Measurements from ENCODE around the gene TDRD1.
"Not testable (repeated sequence)": the region's sequence is repeated elsewhere in the genome, so short reads cannot be mapped to it uniquely, and the experiment has no call there.

Gene TDRD1

DNA sequence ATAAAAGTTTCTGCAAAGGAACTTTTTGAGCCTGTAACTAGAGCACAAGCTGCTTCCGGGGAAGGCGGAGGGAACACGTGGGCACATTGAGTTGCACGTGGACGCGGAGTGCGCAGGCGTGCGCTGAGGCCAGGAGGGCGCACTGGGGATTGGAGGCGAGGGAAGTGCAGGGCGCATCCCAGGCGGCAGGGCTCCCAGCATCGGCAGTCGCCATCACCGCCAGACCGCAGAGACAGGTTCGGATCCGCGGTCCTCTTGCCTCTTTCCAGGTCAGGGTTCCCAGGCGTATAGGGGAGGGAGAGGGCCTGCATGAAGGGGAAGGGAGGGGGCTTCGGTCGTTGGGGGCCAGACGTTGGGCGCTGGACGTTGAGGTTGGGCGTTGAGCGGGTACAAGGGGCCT lies at the start of gene TDRD1:
TSS of gene TDRD1 (plus strand) at position 206 of the 400 bp plus-strand sequence. CDS start 8,479 bp downstream, outside the sequence.
- no peak for DNase-seq (ENCODE audit: low spot score)

DNA sequence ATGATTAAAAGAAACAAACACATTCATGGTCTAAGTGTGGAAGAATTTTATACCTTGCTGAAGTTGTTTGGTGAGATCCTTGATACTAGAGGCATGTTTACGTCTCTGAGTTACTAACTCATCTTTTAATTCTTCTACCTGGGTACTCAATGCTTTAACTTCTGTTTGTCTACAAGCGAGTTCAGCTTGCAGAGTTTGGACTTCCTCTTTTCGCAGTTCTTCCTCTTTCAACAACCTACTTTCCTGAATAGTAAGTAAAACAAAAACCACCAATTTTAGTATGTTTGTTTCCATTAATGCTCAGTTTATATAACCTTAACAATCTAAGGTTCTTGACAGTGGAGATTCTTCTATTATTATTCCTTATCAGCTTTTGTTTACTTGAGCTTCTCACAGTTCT lies 48.1 kb upstream of the TDRD1 start:
- no peak for DNase-seq (ENCODE audit: low spot score)

DNA sequence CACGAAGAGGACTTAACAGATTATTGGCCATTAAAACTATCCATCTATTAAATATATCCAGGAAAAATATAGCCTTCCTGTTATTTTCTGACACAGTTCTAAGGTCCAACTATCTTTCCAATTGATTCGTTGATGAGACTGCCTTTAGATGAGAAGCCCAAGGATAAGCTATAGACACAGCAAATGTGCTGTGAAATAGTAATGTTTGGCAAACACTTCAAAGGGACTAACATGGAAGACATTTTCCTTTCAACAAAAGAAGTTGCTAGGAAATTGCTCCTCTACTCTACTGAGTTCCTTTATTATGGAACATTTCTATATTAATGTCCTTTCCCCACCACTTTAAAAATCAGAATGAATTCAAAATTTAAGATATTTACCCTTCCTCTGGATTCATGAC lies 43.7 kb upstream of the TDRD1 start:
- no peak for DNase-seq (ENCODE audit: low spot score)

- DNase-seq (ENCODE audit: low spot score) = no peak
Observed at GRCh38 chr10:114138581-114138980, 40.6 kb upstream of the TDRD1 start.

DNA sequence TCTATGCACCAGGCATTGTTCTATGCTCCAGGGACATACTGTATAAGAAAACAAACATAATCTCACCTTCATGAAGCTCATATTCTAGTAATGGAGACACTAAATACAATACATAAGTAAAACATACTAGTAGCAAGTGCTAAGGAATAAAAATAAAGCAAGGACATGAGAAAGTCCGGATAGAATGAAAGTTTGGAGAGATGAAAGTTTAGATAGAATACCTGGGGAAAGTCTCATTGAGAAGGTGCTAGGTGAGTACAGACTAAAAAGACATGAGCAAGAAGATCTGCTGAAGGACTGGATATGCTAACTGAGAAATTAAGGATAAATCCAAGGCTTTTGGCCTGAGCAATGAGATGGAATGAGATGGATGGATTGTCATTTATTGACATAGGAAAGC lies 39.1 kb upstream of the TDRD1 start:
- DNase-seq (ENCODE audit: low spot score) = no peak

DNA sequence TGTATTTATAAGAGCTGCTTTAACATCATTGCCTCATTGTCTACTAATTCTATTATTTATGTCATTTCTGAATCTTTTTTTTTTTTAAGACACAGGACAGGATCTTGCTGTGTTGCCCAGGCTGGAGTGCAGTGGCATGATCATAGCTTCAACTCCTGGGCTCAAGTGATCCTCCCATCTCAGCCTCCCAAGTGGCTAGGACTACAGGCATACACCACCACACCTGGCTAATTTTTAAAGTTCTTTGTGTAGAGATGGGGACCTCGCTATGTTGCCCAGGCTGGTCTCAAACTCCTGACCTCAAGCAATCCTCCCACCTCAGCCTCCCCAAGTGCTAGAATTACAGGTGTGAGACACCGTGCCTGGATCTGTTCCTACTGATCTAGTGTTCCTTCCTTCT lies 38.3 kb upstream of the TDRD1 start:
- DNase-seq (ENCODE audit: low spot score) = not testable (repeated sequence)

GRCh38 chr10:114142018-114142417 lies 37.1 kb upstream of the TDRD1 start:
- no peak for DNase-seq (ENCODE audit: low spot score)

DNA sequence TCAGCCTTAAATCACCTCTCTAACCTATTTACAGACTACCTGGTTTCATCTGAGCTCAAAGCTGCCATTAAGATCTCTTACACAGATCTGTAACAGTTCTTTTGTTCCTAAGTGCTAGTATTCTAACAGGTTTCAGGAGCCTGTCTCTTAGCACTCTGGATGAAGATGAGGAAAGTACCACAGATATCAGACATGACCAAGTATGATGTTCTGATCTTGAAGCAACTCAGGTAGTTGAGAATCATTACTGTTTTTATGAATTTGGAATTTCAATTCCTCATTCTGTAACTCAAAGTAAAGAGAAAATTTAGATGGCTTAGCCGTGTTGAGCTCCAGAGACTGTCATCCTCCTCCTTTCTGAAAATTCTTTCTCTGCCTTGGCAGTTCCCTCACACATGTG lies 36.0 kb upstream of the TDRD1 start:
- DNase-seq (ENCODE audit: low spot score) = no peak

GRCh38 chr10:114149476-114149875 lies 29.7 kb upstream of the TDRD1 start:
- not testable (repeated sequence) for DNase-seq (ENCODE audit: low spot score)

DNA sequence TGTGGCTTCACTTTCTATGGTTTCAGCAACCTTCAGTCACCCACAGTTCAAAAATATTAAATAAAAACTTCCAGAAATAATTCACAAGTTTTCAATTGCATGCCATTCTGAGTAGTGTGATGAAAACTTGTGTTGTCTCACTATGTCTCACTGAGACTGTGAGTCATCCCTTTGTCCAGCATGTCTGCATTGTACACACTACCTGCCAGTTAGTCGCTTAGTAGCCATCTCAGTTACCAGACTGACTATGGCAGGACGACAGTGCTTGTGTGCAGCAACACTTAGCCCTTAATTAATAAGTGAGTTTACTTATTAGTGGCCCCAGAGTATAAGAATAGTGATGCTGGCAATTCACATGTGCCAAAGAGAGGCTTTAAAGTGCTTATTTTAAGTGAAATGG lies 27.7 kb upstream of the TDRD1 start:
- no peak for DNase-seq (ENCODE audit: low spot score)

DNA sequence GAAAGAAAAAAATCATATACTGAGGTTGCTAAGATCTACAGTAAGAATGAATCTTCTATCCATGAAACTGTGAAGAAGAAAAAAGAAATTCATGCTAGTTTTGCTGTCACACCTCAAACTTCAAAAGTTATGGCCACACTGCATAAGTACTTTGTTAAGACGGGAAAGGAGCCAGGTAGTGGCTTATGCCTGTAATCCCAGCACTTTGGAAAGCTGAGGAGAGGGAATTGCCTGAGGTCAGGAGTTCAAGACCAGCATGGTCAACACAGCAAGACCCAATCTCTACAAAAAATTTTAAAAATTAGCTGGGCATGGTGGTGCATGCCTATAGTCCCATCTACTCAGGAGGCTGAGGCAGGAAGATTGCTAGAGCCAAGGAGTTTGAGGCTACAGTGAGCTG lies 27.3 kb upstream of the TDRD1 start:
- no peak for DNase-seq (ENCODE audit: low spot score)

GRCh38 chr10:114157912-114158311 lies 21.2 kb upstream of the TDRD1 start:
- DNase-seq (ENCODE audit: low spot score) = no peak

GRCh38 chr10:114163062-114163461 lies 16.1 kb upstream of the TDRD1 start:
- DNase-seq (ENCODE audit: low spot score) = no peak

DNA sequence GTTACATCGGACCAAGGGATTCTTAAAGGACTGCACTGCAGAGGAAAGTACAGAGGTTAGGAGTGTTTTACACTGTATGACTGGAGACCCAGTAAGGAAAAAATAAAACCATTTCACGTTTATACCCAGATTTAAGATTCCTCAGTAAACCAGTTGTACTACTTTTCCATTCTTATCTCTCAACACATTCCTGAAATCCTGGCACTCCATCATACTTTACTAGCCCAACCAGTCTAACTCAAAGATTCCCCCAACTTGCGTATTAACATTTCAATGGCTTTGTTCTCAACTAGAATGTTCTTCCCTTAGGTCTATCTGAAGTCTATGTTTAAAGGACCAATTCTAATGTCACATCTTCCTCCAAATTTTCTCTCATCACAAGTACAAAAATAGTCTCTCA lies 13.1 kb upstream of the TDRD1 start:
- no peak for DNase-seq (ENCODE audit: low spot score)

- no peak for DNase-seq (ENCODE audit: low spot score)
Observed at GRCh38 chr10:114166494-114166893, 12.7 kb upstream of the TDRD1 start.

- DNase-seq (ENCODE audit: low spot score) = no peak
Observed at GRCh38 chr10:114167985-114168384, 11.2 kb upstream of the TDRD1 start.

DNA sequence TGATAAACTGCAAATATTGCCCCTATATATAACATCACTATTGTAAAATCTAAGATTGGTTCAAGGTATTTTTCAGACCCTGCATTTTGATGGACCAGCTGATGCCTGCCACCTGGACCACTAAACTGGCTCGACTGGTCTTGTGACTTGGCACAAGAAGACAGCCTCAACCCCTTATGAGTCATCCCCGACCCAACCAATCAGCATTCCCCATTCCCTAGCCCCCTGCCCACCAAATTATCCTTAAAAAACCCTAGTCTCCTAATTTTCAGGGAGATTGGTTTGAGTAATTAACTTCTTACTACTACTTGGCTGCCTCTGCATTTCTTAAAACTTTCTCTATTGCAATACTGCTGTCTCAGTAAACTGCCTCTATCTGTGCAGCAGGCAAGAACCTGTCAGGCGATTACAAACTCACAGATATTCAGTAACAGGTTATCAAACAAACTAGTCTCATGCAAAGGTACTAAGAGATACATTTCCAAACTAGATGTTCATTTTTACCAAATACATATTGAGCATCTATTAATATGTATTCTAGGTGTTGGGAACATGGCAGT lies 10.6 kb upstream of the TDRD1 start:
- DNase-seq (ENCODE audit: low spot score) = no peak

DNA sequence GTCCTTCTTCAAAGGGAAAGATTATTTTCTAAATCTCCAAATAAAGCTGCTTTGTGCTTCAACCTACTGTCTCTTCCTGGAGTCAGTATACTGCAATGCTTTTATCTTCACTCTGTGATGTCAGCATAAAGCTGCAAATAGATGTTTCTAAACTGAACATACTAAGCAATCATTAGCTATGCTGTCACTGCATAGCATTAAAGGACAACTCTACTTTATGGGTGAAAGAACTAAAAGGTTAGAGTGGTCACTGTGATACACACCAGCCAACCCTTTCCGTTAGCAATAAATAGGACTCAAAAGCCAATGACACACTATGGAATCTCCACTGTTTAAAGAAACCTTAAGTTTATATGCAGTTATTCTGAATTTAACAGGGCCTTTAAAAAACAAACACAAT lies 6.9 kb upstream of the TDRD1 start:
- no peak for DNase-seq (ENCODE audit: low spot score)

DNA sequence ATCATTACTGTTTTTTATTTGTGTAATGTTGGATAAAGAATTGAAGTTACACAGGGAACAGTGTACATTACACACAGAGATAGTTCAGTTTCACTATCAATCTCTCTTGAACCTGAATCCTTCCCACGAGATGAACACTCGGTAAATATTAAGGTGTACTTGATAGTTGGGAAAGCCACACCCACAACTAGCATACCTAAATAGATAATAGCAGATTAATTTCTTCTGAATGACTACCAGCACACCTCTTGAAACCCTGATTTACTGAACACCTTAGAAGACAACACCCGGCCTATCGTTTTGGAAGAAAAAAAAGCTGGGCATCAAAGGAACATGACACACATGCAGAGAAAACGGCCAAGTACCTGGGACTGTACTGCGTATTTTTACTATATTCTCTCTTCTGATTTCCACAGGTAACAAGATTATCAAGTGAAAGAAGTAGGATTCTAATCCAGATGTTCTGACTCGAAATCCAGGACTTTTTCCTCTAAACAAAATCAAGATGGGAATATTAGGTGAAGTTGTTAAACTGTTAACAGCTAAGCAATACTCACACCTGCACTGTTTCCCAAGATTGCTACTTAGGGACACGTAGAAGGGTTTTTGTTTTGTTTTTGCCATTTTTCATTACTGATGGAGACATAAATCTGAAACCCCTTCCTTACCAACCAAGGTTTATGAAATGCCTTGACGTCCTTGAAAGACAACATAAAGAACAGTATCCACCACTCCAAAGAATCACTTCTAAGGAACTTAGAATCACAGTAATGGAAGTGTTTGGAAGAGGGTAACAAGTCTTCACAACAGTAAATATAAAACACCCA lies 6.2 kb upstream of the TDRD1 start:
- no peak for DNase-seq (ENCODE audit: low spot score)

- no peak for DNase-seq (ENCODE audit: low spot score)
Observed at GRCh38 chr10:114173603-114173920, 5.6 kb upstream of the TDRD1 start.

DNA sequence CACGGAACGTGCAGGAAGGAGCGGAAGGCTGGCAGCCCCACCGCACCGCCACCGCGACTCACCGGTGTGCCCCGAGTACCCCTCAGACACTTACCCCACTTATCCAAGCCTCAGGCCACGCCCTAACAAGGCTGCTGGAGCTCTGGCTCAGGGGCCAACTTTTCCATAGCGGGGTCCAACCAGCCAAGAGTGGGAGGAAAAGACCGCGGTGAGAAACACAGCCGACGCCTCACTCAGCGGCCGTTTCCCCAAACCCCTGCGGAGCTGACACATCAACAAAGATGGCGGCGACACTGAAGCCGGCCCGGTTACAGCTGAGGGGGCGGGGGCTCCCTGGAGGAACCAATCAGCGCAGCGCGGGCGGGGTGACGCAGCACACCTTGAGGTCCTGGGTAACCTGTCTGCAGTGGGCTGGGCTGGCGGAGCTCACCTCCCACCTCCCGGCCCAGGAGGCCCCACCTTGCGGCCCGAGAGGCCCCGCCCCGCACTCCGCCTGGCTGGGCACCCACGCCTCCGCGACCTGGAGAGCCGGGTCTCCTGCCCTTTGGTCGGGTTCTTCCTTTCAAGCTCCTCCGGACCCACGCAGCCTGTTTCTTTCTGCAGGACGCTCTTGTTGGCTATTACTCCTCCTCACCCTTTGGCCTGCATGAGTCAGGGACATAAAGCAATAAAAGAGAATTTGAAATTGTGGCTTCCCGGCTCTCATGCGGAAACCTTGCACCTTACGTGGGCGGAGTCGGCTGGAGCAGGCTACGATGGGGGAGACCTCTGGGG lies 5.0 kb upstream of the TDRD1 start, which contains the start of gene CCDC186:
TSS of gene CCDC186 (minus strand) at position 283 of the 774 bp plus-strand sequence. CDS start 10,935 bp downstream, outside the sequence.
- peak; percentile 96 for DNase-seq (ENCODE audit: low spot score)

DNA sequence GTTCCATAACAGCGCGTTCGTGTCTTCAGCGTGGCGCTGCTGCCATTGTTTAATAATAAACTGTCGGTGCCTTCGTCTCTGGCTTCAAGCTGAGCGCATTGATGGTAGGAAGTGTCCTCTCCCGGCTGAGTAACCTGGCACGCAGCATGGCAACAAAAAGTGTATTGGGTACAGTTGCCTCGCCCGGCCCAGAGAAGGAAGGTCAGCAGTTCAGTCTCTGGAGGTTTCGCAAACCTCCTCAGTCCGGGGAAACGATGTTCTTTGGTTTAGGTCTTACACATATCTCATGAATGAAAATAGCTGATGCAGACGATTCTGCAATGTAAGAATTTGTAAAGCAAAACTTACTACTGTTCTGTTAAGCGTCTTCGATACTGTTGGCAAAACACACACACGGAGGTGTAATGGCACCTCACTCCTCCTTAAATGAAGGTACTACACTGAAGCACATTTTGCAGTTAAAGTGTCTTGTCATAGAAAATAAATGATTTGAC lies 4.4 kb upstream of the TDRD1 start:
- no peak for DNase-seq (ENCODE audit: low spot score)

DNA sequence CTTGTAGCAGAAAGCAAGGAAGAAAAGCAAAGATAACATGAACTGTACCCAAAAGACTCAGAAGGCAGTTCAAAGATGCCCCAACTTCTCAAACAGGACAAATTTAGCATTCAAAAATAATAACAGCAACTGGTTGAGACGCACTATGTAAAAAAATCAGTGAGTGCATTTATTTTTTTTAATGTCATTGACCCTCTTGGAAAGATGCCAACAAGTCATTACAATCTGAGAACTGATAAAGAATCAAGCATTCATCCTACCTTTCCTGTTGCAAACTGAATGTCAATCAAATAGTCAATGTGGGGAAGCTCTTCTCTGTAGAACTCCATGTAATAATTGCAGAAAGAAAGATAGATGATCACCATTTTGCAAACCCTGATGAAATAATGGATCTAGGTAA lies 3.5 kb upstream of the TDRD1 start:
- DNase-seq (ENCODE audit: low spot score) = no peak
